Fibroblast of gingiva (primary cell): ENCODE data around the gene TSR3.

Source experiments
- DNase-seq: peaks from one replicate; pipeline ENCODE4 v3.0.0-alpha.2; 2011; ENCODE audit warnings: low read depth

TSR3 gene

DNA sequence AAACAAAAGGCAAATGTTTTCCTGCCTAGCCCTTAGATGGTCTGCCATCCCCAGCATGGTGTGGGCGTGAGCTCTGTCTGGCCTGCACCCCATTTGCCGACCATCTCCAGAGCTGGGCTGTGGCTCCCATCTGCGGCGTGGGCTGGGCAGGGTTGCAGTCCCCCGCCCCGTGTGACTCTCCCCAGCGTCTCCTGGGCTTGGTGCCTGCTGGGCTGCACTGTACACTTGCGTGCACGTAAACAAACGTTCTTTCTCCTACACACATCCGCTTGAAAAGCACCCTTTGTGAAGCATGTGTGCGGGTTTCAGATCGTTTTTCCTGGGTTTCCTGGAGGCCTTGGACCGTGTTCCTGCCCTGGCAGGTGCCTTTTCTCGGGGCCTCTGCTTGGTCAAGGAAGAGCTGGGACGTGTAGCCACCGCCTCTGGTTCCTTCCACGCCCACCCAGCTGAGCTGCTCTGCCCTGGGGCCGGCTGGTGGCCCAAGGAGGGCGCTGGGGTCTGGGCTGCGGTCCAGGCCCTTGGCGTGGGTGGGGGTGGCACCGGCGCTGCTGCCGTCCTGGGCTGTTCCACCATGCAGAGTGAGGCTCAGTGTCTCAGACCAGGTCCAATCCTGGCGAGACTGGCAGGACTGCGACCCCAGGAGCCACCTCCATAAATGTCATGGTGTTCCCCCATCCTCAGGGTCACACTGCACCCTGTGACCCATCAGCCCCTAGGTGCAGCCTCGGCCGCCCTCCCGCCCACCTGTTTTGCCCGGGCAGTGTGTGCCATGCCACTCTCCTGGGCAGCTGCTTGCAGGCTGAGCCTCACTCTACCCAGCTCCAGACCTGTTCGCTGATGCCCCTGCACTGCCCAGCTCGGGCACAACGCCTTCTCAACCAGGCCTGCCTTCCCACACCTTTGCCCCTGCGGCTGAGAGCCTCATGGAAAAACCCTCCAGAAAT is 28.1 kb downstream of the TSR3 start:
- DNase-seq, result no peak

GRCh38 chr16:1322407-1322806 is 29.3 kb downstream of the TSR3 start:
- no peak for DNase-seq

- no peak for DNase-seq
These were observed 30.9 kb downstream of the TSR3 start for GRCh38 chr16:1320658-1321240.

GRCh38 chr16:1320097-1320496 is 31.6 kb downstream of the TSR3 start:
- DNase-seq, result no peak

DNA sequence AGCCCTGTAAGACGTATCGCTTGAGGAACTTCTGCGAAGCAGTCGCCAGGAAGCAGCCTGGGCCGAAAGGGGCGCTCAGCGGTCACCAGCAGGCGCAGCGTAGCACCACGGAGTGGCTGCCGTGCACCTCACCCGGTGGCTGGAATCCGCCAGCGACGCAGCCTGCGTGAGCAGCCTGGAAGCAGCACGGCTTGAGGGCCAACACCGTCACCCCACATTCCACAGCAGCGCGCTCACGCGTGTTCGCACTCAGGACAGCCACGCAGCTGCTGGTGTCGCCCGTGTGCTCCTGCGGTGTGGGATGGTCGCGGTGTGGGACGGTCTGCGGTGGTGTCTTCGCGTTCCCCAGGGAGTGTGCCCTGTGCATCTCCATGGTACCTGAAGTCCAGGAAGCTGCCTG is 32.6 kb downstream of the TSR3 start:
- DNase-seq, result no peak

GRCh38 chr16:1318268-1318545 is 33.5 kb downstream of the TSR3 start:
- DNase-seq, result no peak

- DNase-seq, result no peak
These were observed 34.0 kb downstream of the TSR3 start for GRCh38 chr16:1317479-1318267.

GRCh38 chr16:1316033-1316405 is 35.7 kb downstream of the TSR3 start:
- DNase-seq, result no peak

- no peak for DNase-seq
These were observed 36.3 kb downstream of the TSR3 start for GRCh38 chr16:1315081-1316032.

GRCh38 chr16:1314399-1315068 is 37.1 kb downstream of the TSR3 start:
- DNase-seq, result no peak

DNA sequence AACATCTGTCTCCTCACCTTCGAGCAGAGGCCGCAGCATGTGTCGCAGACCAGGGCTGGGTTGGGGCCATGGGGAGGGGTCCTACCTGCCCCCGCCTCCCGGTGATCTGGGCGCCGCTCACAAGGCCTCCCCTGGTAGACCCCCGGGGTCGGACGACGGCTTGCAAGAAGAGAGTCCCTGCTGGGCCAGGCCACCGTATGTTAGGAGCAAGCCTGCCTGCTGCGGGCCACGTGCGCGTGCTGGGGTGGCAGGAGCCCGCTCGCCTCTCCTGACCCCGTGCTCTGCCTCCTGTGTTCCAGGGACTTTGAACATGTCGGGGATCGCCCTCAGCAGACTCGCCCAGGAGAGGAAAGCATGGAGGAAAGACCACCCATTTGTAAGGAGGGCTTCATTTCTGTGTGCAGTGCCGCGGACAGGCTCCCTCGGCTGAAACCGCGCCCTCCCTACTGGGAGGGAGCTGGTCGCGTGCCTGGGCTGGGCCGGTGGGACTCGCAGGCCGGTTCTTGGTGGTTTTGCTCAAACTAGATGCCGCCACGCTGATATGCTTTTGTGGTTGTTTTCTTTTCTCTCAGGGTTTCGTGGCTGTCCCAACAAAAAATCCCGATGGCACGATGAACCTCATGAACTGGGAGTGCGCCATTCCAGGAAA is 37.8 kb downstream of the TSR3 start:
- no peak for DNase-seq

- no peak for DNase-seq
These were observed 38.8 kb downstream of the TSR3 start for GRCh38 chr16:1312903-1313302.

DNA sequence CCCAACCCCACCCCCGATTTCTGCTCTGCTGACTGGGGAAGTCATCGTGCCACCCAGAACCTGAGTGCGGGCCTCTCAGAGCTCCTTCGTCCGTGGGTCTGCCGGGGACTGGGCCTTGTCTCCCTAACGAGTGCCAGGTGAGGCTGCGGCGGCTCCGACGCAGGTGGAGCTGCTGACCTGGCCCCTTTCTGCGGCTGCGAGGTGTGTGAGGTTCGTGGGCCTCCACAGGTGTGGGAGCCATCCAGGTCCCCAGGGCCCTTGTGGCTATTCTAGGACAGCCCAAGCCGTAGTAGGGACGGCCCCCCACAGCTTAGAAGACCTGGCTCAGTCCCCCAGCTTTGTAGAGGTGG is 39.2 kb downstream of the TSR3 start:
- no peak for DNase-seq

DNA sequence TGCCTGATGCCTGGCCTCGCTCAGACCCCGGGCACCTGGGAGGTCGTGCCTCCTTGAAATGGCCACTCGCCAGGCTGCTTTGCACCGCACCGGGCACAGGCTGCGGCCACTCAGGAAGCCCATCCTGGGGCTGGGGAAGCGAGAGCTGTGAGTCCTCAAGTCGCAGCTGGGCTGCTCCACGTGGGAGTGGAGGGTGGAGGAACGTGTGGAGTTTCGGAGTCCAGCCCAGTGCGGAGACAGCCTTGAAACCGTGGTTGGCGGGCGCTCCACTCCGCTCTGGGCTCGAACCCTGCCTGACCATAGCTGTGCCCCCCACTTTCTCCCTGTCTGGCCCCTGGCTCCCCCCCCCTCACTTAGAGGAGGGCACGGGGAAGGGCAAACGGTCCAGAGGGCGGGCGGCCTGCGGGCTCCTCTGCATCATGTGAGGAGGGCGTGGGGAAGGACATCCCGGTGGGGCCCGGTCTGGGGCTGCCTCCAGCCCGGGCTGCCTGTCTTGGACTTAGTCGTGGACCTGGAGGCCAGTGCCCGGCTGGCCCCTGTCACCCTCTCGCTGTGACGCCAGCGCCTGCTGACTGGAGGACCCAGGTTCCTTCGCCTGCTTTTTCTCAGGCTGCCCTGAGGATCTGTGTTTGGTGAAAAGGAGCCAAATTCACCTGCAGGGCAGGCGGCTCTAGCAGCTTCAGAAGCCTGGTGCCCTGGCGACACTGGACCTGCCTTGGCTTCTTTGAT is 39.8 kb downstream of the TSR3 start:
- no peak for DNase-seq

DNA sequence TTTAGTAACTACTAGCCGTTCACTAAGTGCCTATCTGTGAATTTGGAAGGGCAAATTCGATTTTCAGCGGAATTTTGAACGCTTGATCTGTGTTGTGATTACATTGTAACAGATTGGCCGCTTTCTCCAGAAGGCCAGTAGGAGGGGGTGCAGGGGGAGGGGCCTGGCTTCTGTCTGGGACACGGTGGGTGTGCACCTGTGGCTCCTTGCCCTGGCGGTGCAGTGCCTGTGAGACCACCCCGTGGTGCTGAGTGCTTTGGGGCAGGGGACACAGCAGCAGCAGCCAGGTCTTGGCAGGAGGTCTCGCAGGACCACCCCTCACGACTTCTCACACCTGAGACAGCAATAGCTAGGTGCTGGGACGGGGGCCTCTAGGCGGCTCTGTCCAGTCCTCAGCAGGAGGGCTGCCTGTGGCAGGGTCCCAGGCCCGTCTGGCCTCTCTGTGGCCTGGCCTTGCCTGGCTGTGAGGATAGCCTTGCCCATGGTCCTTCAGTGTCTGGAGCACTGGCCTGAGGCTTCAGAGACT is 40.4 kb downstream of the TSR3 start:
- DNase-seq, result no peak

DNA sequence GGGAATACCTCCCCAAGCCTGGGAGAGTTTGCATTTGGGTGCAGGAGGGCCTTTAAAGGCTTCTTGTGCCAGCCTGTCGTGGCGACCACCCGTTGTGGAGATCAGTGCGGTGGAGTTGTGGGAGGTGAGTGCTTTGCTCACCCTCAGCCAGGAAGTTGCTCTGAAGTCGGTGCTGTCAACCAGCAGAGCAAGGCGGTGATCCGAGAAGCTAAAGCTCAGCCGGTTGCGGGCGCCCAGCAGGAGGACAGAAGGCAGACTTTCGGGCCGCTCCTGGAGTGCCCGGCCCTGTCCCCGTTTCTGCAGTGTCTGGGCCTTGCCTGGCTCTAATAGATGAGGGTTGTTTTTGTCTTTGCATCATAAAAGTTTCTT is 40.9 kb downstream of the TSR3 start:
- no peak for DNase-seq

DNA sequence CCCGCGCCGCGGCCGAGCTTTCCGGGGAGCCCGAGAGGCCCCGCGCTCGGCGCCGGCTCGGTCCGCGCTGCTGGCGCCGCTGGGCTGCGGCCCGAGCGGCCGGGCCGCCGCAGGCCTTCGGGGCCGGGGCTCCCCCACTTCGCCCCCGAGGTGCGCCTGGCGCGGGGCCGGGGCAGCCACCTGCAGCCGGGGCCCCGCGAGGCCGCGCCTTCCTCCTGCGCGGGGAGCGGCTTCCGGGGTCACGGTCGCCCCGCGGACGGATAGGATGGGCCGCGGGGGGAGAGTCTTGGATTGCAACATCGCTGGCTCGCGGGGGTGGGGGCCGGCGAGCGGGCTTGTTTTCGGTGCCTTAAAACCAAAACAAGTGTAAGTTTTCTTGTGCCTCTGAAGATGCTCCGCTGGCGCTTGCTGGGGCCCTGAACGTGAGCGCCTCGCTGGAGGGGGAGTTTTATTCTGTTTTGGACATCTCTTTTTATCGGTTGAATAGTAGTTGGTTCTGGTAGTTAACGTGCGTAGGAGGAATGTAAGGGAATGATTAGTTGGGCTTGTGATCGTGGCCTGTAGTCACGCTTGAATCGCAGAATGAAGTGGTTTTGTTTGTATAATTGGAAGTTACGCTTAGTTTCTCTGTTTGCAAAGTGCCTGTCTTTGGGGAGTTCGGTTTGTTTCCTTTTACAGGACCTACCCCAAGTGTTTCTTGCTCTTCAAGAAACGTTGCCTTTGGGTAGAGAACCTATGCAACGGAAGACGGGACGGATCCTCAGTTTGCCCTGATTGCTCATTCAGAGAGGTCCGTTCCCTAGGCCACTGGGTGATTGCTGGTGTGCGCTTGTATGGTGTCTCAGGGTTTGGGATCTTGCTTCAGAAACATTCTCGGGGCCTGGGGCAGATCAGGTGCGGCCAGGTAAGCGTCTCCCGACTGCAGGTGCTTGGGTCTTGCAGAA is 41.5 kb downstream of the TSR3 start:
- peak; percentile 52 for DNase-seq

DNA sequence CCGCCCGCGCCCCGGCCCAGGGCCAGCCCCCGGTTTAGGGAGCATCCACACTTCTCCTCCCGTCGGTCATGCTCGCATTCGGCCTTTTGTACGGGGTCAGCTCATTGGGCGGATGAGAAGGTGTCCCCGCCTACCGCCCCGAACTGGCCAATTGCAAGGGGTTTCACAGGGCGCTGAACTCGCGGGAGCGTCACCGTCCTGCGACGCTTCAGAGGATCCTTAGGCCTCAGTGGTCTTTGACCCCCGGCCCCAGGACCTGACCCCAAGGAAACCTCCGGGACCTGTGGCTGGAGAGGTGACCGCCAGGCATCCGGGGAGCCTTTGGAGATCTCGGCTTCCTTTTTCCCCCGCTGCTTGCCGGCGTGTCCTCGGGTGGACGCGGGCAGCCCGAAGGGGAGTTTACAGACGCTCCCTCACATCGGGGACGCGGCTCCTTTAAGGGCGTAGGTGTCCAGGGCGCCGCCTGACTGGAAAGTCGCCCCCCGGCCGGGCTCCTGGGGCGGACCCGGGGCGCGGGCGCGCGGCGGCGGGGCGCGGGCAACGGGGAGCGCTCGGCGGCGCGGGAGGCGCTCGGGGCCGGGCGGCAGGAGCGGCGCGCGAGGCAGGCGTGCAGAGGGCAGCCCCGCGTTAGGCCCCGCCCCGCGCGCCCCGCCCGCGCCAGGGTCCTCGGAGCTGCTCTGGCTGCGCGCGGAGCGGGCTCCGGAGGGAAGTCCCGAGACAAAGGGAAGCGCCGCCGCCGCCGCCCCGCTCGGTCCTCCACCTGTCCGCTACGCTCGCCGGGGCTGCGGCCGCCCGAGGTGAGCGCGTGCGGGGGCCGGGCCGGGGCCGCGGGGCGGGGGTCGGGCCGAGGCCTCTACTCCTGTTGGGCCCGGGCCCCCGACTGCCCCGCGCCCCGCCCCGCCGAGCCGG is 42.4 kb downstream of the TSR3 start, which contains the start of gene UBE2I:
UBE2I (plus strand) TSS at position 660 of the 909 bp plus-strand sequence. CDS start 4,395 bp downstream, outside the sequence.
- peak; percentile 99 for DNase-seq
